GM12878 (cell line): ENCODE results near the gene IL1RAPL1.

ENCODE experiments used
- EP300 ChIP-seq, 2 experiments: fragments of 150-350 bp in 1 of 2; IDR thresholded peaks; 2 replicates each; pipeline ENCODE4 v1.6.1; 2011 to 2012; ENCODE audit warnings: low read depth in 2 of 2, low read length in 2 of 2, borderline replicate concordance in 1 of 2, improper control_type of control experiment in 1 of 2, inconsistent platforms in 1 of 2; ENCODE audit not compliant: control insufficient read depth in 1 of 2
- FOS ChIP-seq: IDR thresholded peaks from 3 replicates; pipeline ENCODE4 v1.6.1; 2011; ENCODE audit warnings: borderline replicate concordance; ENCODE audit not compliant: insufficient read length; ENCODE audit errors: extremely low read depth
- TF ChIP-seq, protein P1 (sequence below): IDR thresholded peaks from 2 replicates; pipeline ENCODE4 v1.6.1; 2012; ENCODE audit warnings: mild to moderate bottlenecking, low read depth, low read length
- TF ChIP-seq, protein P2 (sequence below), 3 experiments: IDR thresholded peaks in 2 of 3; conservative IDR thresholded peaks in 1 of 3; 2 replicates each; pipeline ENCODE4 v1.5.1; 2011; ENCODE audit warnings: low read depth in 3 of 3, low read length in 3 of 3, mild to moderate bottlenecking in 3 of 3, control low read depth in 2 of 3, moderate library complexity in 2 of 3, inconsistent platforms in 1 of 3, mixed read lengths in 1 of 3; ENCODE audit not compliant: control insufficient read depth in 2 of 3, insufficient read depth in 1 of 3; ENCODE audit errors: extremely low read depth in 1 of 3
- TF ChIP-seq, protein P3 (sequence below): fragments of 450-650 bp; formaldehyde crosslinking; IDR thresholded peaks from 2 replicates; pipeline ENCODE4 v1.4.0; 2020; ENCODE audit warnings: mild to moderate bottlenecking, moderate library complexity

DNA sequence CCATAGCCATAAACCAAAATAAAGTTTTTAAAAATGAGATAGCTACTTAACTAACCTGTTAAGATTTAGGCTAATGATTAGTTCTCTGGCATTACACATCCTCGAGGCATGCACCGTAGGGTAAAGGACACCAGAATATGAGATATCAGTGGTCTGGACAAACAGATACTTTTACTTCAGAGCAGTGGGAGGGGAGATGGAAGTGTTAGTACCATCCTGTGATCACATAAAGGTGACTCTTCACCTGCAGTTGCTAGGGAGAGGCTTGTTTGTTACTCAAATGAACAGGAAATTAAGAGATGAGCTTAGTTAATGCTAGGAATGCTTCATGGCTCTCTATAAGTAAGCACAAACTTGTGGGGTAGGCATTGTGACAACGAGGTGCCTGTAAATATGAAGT, 1003.7 kb downstream of the IL1RAPL1 start:
- no peak for TF ChIP-seq EP300 (IDR thresholded peaks at IDR 0.05; ENCODE audit: borderline replicate concordance in 1 of 2, control insufficient read depth in 1 of 2, low read depth in 2 of 2, low read length in 2 of 2)
- TF ChIP-seq, protein P1, sequence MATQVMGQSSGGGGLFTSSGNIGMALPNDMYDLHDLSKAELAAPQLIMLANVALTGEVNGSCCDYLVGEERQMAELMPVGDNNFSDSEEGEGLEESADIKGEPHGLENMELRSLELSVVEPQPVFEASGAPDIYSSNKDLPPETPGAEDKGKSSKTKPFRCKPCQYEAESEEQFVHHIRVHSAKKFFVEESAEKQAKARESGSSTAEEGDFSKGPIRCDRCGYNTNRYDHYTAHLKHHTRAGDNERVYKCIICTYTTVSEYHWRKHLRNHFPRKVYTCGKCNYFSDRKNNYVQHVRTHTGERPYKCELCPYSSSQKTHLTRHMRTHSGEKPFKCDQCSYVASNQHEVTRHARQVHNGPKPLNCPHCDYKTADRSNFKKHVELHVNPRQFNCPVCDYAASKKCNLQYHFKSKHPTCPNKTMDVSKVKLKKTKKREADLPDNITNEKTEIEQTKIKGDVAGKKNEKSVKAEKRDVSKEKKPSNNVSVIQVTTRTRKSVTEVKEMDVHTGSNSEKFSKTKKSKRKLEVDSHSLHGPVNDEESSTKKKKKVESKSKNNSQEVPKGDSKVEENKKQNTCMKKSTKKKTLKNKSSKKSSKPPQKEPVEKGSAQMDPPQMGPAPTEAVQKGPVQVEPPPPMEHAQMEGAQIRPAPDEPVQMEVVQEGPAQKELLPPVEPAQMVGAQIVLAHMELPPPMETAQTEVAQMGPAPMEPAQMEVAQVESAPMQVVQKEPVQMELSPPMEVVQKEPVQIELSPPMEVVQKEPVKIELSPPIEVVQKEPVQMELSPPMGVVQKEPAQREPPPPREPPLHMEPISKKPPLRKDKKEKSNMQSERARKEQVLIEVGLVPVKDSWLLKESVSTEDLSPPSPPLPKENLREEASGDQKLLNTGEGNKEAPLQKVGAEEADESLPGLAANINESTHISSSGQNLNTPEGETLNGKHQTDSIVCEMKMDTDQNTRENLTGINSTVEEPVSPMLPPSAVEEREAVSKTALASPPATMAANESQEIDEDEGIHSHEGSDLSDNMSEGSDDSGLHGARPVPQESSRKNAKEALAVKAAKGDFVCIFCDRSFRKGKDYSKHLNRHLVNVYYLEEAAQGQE: no peak
- TF ChIP-seq, protein P2, sequence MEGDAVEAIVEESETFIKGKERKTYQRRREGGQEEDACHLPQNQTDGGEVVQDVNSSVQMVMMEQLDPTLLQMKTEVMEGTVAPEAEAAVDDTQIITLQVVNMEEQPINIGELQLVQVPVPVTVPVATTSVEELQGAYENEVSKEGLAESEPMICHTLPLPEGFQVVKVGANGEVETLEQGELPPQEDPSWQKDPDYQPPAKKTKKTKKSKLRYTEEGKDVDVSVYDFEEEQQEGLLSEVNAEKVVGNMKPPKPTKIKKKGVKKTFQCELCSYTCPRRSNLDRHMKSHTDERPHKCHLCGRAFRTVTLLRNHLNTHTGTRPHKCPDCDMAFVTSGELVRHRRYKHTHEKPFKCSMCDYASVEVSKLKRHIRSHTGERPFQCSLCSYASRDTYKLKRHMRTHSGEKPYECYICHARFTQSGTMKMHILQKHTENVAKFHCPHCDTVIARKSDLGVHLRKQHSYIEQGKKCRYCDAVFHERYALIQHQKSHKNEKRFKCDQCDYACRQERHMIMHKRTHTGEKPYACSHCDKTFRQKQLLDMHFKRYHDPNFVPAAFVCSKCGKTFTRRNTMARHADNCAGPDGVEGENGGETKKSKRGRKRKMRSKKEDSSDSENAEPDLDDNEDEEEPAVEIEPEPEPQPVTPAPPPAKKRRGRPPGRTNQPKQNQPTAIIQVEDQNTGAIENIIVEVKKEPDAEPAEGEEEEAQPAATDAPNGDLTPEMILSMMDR (IDR thresholded peaks at IDR 0.05 in 2 of 3, conservative IDR thresholded peaks at IDR 0.05 in 1 of 3; ENCODE audit: control insufficient read depth in 2 of 3, extremely low read depth in 1 of 3, insufficient read depth in 1 of 3, low read depth in 3 of 3, low read length in 3 of 3): no peak
- TF ChIP-seq FOS: no peak
- TF ChIP-seq, protein P3, sequence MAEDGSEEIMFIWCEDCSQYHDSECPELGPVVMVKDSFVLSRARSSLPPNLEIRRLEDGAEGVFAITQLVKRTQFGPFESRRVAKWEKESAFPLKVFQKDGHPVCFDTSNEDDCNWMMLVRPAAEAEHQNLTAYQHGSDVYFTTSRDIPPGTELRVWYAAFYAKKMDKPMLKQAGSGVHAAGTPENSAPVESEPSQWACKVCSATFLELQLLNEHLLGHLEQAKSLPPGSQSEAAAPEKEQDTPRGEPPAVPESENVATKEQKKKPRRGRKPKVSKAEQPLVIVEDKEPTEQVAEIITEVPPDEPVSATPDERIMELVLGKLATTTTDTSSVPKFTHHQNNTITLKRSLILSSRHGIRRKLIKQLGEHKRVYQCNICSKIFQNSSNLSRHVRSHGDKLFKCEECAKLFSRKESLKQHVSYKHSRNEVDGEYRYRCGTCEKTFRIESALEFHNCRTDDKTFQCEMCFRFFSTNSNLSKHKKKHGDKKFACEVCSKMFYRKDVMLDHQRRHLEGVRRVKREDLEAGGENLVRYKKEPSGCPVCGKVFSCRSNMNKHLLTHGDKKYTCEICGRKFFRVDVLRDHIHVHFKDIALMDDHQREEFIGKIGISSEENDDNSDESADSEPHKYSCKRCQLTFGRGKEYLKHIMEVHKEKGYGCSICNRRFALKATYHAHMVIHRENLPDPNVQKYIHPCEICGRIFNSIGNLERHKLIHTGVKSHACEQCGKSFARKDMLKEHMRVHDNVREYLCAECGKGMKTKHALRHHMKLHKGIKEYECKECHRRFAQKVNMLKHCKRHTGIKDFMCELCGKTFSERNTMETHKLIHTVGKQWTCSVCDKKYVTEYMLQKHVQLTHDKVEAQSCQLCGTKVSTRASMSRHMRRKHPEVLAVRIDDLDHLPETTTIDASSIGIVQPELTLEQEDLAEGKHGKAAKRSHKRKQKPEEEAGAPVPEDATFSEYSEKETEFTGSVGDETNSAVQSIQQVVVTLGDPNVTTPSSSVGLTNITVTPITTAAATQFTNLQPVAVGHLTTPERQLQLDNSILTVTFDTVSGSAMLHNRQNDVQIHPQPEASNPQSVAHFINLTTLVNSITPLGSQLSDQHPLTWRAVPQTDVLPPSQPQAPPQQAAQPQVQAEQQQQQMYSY (CRISPR knock-in tag): no peak
